ENCODE results near the gene CDR2L. TPM values are rescaled to one million over a fixed set of nuclear protein-coding genes. Genes with fewer than 3 reads are reported as not detected.

Gene CDR2L
- total RNA-seq, 1 experiment from 2014 or later: 31.0 TPM

DNA sequence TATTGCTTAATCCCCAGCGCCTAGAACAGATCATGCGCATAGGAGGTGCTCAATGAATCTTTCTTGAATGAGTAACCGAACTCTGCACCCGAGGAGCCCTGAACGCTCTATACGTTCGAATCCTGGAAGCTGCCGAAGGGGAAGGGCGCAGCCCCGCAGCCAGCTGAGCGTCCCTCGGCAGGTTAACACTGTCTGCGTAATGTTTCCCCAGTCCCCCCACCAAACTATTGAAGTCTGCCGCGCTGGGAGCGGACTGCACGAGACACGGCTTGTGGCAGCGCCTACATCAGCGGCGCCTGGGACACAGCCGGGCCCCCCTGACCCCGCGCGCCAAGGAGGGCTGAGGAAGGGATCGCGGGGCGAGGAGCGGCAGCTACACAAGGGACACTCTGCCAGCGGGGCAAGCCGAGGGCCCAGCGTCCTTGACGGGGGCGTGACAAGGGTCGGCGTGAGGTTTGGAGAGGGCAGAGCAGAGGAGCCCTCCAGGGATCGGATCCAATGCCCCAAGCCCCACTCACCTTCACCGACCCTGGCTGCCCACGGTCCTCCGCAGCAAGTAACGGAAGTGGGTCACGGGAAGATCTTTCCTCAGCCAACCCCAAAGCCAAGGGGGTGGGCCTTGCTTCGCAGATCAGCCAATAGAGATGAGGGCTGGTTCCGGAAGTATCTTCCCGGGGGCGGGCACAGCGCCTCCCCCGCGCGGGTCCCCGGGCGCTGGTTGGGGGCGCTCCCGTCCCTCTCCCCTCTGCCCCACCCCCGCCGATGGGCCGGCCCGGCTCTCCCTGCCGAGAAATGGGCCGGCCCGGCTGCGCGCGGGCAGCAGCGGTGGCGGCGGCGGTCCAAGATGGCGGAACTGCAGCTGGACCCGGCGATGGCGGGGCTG is 59.2 kb downstream of the CDR2L start, which contains the start of the genes ATP5PD and KCTD2 (continued):
- TF ChIP-seq, protein P1, sequence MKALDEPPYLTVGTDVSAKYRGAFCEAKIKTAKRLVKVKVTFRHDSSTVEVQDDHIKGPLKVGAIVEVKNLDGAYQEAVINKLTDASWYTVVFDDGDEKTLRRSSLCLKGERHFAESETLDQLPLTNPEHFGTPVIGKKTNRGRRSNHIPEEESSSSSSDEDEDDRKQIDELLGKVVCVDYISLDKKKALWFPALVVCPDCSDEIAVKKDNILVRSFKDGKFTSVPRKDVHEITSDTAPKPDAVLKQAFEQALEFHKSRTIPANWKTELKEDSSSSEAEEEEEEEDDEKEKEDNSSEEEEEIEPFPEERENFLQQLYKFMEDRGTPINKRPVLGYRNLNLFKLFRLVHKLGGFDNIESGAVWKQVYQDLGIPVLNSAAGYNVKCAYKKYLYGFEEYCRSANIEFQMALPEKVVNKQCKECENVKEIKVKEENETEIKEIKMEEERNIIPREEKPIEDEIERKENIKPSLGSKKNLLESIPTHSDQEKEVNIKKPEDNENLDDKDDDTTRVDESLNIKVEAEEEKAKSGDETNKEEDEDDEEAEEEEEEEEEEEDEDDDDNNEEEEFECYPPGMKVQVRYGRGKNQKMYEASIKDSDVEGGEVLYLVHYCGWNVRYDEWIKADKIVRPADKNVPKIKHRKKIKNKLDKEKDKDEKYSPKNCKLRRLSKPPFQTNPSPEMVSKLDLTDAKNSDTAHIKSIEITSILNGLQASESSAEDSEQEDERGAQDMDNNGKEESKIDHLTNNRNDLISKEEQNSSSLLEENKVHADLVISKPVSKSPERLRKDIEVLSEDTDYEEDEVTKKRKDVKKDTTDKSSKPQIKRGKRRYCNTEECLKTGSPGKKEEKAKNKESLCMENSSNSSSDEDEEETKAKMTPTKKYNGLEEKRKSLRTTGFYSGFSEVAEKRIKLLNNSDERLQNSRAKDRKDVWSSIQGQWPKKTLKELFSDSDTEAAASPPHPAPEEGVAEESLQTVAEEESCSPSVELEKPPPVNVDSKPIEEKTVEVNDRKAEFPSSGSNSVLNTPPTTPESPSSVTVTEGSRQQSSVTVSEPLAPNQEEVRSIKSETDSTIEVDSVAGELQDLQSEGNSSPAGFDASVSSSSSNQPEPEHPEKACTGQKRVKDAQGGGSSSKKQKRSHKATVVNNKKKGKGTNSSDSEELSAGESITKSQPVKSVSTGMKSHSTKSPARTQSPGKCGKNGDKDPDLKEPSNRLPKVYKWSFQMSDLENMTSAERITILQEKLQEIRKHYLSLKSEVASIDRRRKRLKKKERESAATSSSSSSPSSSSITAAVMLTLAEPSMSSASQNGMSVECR (CRISPR knock-in tag; IDR thresholded peaks at IDR 0.05; ENCODE audit: borderline replicate concordance): peak; percentile 86; the same call in 1 of the 2 replicates
- TF ChIP-seq GTF2I (CRISPR knock-in tag; conservative IDR thresholded peaks at IDR 0.05) (no peak), KAT7 (CRISPR knock-in tag; IDR thresholded peaks at IDR 0.05; ENCODE audit: borderline replicate concordance) (peak; percentile 14; the same call in 1 of the 2 replicates), RELA (CRISPR knock-in tag; IDR thresholded peaks at IDR 0.05; ENCODE audit: borderline replicate concordance) (no peak), CBFB (CRISPR knock-in tag; IDR thresholded peaks at IDR 0.05; ENCODE audit: low read depth) (peak; percentile 66; the same call in 1 of the 2 replicates), ZNF671 (CRISPR knock-in tag; IDR thresholded peaks at IDR 0.05) (no peak), NR1H2 (CRISPR knock-in tag; IDR thresholded peaks at IDR 0.05) (no peak), ESRRA (CRISPR knock-in tag; IDR thresholded peaks at IDR 0.05; ENCODE audit: borderline replicate concordance) (no peak)
- TF ChIP-seq, protein P2, sequence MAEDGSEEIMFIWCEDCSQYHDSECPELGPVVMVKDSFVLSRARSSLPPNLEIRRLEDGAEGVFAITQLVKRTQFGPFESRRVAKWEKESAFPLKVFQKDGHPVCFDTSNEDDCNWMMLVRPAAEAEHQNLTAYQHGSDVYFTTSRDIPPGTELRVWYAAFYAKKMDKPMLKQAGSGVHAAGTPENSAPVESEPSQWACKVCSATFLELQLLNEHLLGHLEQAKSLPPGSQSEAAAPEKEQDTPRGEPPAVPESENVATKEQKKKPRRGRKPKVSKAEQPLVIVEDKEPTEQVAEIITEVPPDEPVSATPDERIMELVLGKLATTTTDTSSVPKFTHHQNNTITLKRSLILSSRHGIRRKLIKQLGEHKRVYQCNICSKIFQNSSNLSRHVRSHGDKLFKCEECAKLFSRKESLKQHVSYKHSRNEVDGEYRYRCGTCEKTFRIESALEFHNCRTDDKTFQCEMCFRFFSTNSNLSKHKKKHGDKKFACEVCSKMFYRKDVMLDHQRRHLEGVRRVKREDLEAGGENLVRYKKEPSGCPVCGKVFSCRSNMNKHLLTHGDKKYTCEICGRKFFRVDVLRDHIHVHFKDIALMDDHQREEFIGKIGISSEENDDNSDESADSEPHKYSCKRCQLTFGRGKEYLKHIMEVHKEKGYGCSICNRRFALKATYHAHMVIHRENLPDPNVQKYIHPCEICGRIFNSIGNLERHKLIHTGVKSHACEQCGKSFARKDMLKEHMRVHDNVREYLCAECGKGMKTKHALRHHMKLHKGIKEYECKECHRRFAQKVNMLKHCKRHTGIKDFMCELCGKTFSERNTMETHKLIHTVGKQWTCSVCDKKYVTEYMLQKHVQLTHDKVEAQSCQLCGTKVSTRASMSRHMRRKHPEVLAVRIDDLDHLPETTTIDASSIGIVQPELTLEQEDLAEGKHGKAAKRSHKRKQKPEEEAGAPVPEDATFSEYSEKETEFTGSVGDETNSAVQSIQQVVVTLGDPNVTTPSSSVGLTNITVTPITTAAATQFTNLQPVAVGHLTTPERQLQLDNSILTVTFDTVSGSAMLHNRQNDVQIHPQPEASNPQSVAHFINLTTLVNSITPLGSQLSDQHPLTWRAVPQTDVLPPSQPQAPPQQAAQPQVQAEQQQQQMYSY (CRISPR knock-in tag; IDR thresholded peaks at IDR 0.05): no peak
- TF ChIP-seq, protein P3, sequence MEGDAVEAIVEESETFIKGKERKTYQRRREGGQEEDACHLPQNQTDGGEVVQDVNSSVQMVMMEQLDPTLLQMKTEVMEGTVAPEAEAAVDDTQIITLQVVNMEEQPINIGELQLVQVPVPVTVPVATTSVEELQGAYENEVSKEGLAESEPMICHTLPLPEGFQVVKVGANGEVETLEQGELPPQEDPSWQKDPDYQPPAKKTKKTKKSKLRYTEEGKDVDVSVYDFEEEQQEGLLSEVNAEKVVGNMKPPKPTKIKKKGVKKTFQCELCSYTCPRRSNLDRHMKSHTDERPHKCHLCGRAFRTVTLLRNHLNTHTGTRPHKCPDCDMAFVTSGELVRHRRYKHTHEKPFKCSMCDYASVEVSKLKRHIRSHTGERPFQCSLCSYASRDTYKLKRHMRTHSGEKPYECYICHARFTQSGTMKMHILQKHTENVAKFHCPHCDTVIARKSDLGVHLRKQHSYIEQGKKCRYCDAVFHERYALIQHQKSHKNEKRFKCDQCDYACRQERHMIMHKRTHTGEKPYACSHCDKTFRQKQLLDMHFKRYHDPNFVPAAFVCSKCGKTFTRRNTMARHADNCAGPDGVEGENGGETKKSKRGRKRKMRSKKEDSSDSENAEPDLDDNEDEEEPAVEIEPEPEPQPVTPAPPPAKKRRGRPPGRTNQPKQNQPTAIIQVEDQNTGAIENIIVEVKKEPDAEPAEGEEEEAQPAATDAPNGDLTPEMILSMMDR (IDR thresholded peaks at IDR 0.05): no peak
- TF ChIP-seq, protein P4, sequence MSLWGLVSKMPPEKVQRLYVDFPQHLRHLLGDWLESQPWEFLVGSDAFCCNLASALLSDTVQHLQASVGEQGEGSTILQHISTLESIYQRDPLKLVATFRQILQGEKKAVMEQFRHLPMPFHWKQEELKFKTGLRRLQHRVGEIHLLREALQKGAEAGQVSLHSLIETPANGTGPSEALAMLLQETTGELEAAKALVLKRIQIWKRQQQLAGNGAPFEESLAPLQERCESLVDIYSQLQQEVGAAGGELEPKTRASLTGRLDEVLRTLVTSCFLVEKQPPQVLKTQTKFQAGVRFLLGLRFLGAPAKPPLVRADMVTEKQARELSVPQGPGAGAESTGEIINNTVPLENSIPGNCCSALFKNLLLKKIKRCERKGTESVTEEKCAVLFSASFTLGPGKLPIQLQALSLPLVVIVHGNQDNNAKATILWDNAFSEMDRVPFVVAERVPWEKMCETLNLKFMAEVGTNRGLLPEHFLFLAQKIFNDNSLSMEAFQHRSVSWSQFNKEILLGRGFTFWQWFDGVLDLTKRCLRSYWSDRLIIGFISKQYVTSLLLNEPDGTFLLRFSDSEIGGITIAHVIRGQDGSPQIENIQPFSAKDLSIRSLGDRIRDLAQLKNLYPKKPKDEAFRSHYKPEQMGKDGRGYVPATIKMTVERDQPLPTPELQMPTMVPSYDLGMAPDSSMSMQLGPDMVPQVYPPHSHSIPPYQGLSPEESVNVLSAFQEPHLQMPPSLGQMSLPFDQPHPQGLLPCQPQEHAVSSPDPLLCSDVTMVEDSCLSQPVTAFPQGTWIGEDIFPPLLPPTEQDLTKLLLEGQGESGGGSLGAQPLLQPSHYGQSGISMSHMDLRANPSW (CRISPR knock-in tag; conservative IDR thresholded peaks at IDR 0.05; ENCODE audit: low read depth): no peak
- TF ChIP-seq, protein P5, sequence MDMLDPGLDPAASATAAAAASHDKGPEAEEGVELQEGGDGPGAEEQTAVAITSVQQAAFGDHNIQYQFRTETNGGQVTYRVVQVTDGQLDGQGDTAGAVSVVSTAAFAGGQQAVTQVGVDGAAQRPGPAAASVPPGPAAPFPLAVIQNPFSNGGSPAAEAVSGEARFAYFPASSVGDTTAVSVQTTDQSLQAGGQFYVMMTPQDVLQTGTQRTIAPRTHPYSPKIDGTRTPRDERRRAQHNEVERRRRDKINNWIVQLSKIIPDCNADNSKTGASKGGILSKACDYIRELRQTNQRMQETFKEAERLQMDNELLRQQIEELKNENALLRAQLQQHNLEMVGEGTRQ (CRISPR knock-in tag; IDR thresholded peaks at IDR 0.05): no peak
- TF ChIP-seq, protein P6, sequence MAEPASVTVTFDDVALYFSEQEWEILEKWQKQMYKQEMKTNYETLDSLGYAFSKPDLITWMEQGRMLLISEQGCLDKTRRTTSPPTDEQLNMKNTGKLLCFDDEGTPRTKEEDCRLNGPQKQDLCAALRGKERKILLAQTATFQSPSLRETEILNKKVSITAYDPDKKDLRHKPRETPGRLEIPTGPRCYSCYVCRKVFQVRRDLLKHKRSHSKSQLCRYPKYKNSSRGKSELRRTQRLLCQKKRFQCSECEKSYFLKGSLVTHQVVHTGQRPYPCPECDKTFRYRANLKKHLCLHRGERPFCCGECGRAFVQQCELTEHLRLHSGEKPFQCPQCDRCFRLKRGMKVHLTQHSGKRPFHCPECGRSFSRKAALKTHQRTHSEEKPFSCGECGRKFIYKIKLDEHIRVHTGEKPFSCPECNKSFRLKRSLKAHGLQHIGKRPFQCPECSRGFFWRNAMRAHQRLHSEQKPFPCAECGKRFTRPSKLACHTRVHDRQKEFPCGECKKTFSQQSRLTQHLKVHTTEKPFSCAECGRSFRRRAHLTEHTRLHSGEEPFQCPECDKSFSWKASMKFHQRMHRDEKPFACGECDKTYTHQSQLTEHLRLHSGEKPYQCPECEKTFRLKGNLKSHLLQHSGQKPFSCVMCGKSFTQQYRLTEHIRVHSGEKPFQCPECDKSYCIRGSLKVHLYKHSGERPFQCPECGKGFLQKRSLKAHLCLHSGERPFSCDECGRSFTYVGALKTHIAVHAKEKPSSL (CRISPR knock-in tag; conservative IDR thresholded peaks at IDR 0.05): no peak
- TF ChIP-seq, protein P7, sequence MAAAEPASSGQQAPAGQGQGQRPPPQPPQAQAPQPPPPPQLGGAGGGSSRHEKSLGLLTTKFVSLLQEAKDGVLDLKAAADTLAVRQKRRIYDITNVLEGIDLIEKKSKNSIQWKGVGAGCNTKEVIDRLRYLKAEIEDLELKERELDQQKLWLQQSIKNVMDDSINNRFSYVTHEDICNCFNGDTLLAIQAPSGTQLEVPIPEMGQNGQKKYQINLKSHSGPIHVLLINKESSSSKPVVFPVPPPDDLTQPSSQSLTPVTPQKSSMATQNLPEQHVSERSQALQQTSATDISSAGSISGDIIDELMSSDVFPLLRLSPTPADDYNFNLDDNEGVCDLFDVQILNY (CRISPR knock-in tag; IDR thresholded peaks at IDR 0.05): peak; percentile 19
- TF ChIP-seq, protein P8, sequence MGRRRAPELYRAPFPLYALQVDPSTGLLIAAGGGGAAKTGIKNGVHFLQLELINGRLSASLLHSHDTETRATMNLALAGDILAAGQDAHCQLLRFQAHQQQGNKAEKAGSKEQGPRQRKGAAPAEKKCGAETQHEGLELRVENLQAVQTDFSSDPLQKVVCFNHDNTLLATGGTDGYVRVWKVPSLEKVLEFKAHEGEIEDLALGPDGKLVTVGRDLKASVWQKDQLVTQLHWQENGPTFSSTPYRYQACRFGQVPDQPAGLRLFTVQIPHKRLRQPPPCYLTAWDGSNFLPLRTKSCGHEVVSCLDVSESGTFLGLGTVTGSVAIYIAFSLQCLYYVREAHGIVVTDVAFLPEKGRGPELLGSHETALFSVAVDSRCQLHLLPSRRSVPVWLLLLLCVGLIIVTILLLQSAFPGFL (CRISPR knock-in tag; IDR thresholded peaks at IDR 0.05; ENCODE audit: borderline replicate concordance): no peak

Data from WTC11 (cell line).